Vein endothelial cell (primary cell): ENCODE results near the gene GRHL1. TPM values are rescaled to one million over a fixed set of nuclear protein-coding genes. Genes with fewer than 3 reads are reported as not detected.

Experiments used
- total RNA-seq: library from RNA; depleted of rRNA; stranded (reverse); fragments of >200 nt; gene quantifications from 2 replicates; pipeline ENCODE4 v1.2.3, GENCODE V29; 2012

Gene GRHL1, protein sequence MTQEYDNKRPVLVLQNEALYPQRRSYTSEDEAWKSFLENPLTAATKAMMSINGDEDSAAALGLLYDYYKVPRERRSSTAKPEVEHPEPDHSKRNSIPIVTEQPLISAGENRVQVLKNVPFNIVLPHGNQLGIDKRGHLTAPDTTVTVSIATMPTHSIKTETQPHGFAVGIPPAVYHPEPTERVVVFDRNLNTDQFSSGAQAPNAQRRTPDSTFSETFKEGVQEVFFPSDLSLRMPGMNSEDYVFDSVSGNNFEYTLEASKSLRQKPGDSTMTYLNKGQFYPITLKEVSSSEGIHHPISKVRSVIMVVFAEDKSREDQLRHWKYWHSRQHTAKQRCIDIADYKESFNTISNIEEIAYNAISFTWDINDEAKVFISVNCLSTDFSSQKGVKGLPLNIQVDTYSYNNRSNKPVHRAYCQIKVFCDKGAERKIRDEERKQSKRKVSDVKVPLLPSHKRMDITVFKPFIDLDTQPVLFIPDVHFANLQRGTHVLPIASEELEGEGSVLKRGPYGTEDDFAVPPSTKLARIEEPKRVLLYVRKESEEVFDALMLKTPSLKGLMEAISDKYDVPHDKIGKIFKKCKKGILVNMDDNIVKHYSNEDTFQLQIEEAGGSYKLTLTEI
- 0.57 and 0.65 TPM in 2 replicates for total RNA-seq

GRCh38 chr2:9951522-9952285, at the start of gene GRHL1:
Gene GRHL1, plus strand, starts transcription at chr2:9951693. Its CDS starts 141 bp downstream, at chr2:9951834.

DNA sequence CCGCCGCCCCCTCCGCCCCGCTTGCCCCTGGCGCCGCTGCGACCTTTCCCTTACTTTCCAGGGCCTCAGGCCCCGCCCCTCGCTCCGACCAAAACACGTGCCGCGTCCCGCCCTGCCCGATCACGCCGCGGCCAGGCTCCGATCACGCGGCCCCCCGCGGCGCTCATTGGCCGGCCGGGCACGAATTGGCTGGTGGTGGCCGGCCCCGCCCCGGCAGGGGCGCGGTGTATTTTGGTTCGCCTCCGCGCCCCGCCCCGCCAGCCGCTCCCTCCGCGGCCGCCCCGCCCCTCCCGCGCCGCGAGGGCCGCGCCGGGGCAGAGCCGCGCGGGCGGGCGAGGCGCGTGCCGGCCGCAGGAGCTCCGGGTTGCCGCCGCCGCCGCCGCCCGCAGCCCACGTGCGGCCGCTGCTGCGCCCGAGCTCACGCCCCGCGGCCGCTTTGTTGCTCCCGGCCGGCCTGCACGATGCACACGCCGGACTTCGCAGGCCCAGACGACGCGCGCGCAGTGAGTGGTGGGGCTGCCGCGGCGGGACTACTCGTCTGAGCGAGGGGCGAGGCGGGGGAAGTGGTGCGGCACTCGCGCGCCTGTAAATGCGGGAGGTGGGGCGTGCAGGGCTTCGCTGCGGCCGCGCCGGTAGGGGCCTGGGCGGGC, 91.9 kb downstream of the GRHL1 start, which contains the start of gene KLF11:
KLF11 (plus strand) TSS at position 295 of the 650 bp plus-strand sequence; CDS start at position 462, 167 bp downstream.

Other genes starting within 250 kb of the GRHL1 start
- gene TAF1B, start 108.2 kb upstream of the GRHL1 start, total RNA-seq, result 22.9 and 31.4 TPM in 2 replicates
- 9.2 and 13.1 TPM in 2 replicates for gene KLF11, start 91.9 kb downstream of the GRHL1 start, total RNA-seq
- gene CYS1, start 128.7 kb downstream of the GRHL1 start, total RNA-seq, result 0.33 TPM in 1 of 2 replicates, not detected in the other
- gene RRM2, start 171.0 kb downstream of the GRHL1 start, total RNA-seq, result 40.2 and 59.2 TPM in 2 replicates